PFSK-1 (cell line): ENCODE measurements around the gene UBXN1. TPM values are rescaled to one million over a fixed set of nuclear protein-coding genes. Genes with fewer than 3 reads are reported as not detected.

Experiments
- FOXP2 ChIP-seq: optimal IDR thresholded peaks from 2 replicates; pipeline ENCODE3; 2011; ENCODE audit warnings: borderline replicate concordance, control low read depth, inconsistent platforms; ENCODE audit not compliant: insufficient read depth; ENCODE audit errors: extremely low read length, extremely low read depth
- POLR2AphosphoS5 ChIP-seq: IDR thresholded peaks from 2 replicates; pipeline ENCODE4 v1.6.1; 2012; ENCODE audit warnings: low read depth, mild to moderate bottlenecking, control low read depth, low read length, moderate library complexity
- SIN3A ChIP-seq: IDR thresholded peaks from 2 replicates; pipeline ENCODE4 v1.6.1; 2012; ENCODE audit warnings: mild to moderate bottlenecking, low read length, moderate library complexity, borderline replicate concordance; ENCODE audit not compliant: insufficient read depth
- TAF1 ChIP-seq: IDR thresholded peaks from 2 replicates; pipeline ENCODE4 v1.6.1; 2012; ENCODE audit warnings: low read length, control low read depth, borderline replicate concordance; ENCODE audit not compliant: insufficient read depth
- polyA plus RNA-seq: library from polyadenylated mRNA; unstranded; fragments of >200 nt; gene quantifications from one replicate; pipeline ENCODE4 v1.2.1, GENCODE V29; 2012; ENCODE audit warnings: low read depth, missing spikeins; ENCODE audit not compliant: insufficient read length
- TF ChIP-seq, protein P1 (sequence below), 2 experiments: IDR thresholded peaks; 2 replicates each; pipeline versions ENCODE4 v1.6.1 to v1.8.0; 2011 to 2012; ENCODE audit warnings: low read depth in 2 of 2, low read length in 2 of 2, control low read depth in 1 of 2, inconsistent platforms in 1 of 2, mild to moderate bottlenecking in 1 of 2, moderate library complexity in 1 of 2; ENCODE audit not compliant: insufficient read depth in 1 of 2

Gene UBXN1, protein sequence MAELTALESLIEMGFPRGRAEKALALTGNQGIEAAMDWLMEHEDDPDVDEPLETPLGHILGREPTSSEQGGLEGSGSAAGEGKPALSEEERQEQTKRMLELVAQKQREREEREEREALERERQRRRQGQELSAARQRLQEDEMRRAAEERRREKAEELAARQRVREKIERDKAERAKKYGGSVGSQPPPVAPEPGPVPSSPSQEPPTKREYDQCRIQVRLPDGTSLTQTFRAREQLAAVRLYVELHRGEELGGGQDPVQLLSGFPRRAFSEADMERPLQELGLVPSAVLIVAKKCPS
- polyA plus RNA-seq, result 388 TPM

DNA sequence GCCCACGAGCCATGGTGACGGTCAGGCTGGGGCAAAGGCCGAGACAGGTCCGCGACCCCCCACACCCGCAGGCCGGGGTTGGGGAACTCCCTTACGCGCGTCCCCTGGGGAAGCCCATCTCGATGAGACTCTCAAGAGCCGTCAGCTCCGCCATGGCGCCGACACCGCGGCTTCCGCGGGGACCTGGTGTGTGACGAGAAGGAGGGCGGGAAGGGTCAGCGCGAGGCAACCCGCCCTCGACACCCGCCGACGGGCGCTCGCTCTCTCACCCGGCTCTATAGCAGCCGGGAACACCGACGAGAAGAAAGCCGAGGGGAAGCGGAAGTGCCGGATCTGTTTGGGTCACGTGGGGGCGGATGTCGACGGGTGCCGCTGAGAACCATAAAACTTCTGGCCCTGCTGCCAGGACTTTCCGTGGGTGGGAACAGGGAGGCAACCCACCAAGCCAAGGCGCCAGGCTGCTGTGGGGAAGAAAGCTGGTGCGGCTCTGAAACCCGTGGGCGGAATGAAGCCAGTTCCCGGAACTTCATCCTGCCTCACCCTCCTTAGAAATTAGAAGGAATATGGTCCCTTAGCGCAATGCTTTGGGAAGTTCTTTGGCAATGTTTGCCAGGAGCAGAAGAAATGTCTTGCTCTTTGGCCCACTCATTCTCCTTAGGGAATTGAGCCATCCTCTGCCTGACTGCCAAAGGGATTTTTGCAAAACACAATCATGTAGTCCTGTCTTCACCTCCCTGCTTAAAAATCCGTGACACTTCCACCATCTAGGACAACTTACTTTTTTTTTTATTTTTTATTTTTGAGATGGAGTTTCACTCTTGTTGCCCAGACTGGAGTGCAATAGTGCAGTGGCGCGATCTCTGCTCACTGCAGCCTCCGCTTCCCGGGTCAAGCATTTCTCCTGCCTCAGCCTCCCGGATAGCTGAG lies at the start of gene UBXN1:
Gene UBXN1 (minus strand): TSS at position 304 of the 927 bp plus-strand sequence. CDS start 150 bp downstream, at position 154.
- TF ChIP-seq TAF1 (peak; percentile 60; the same call in 1 of the 2 replicates), POLR2AphosphoS5 (peak; percentile 72), FOXP2 (peak; percentile 23), SIN3A (peak; percentile 82; the same call in 1 of the 2 replicates)
- TF ChIP-seq, protein P1, sequence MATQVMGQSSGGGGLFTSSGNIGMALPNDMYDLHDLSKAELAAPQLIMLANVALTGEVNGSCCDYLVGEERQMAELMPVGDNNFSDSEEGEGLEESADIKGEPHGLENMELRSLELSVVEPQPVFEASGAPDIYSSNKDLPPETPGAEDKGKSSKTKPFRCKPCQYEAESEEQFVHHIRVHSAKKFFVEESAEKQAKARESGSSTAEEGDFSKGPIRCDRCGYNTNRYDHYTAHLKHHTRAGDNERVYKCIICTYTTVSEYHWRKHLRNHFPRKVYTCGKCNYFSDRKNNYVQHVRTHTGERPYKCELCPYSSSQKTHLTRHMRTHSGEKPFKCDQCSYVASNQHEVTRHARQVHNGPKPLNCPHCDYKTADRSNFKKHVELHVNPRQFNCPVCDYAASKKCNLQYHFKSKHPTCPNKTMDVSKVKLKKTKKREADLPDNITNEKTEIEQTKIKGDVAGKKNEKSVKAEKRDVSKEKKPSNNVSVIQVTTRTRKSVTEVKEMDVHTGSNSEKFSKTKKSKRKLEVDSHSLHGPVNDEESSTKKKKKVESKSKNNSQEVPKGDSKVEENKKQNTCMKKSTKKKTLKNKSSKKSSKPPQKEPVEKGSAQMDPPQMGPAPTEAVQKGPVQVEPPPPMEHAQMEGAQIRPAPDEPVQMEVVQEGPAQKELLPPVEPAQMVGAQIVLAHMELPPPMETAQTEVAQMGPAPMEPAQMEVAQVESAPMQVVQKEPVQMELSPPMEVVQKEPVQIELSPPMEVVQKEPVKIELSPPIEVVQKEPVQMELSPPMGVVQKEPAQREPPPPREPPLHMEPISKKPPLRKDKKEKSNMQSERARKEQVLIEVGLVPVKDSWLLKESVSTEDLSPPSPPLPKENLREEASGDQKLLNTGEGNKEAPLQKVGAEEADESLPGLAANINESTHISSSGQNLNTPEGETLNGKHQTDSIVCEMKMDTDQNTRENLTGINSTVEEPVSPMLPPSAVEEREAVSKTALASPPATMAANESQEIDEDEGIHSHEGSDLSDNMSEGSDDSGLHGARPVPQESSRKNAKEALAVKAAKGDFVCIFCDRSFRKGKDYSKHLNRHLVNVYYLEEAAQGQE (IDR thresholded peaks at IDR 0.05; ENCODE audit: insufficient read depth in 1 of 2, low read depth in 2 of 2, low read length in 2 of 2), result peak in 1 of 2 experiments; percentile 73; a peak in 2 of 4 replicates

DNA sequence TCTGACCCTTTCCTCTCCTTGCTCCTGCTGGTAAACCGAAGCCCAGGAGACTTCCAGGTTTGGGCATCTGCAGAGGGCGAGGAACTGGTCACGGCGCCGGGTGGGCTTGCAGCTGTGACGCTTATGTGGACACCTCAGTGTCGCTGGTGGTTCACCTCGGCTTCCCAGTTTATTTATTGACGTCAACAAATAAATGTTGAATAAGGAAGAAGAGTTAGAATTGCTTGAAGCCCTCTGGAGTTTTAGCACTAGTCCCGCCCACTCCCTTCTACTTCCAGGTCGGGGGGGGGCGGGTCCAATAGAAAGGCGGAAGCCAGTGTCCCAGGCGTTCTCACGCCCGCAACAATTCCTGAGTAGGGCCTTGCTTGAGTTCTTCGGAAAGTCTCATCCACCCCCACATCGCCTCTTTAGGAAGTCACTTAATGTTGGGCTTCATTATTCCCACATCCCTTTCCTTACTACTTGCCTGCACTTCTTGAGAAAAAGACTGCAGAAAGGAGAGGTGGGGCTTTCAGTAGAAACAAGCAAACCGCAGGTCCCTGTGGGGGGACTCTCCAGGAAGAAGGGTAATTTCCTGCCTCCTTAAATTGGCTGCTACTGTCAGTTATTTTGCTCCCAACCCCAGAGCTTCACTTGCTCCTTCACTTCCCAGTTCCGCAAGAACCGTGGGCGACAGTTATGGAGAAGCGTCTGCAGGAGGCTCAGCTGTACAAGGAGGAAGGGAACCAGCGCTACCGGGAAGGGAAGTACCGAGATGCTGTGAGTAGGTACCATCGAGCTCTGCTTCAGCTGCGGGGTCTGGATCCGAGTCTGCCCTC lies 49.5 kb upstream of the UBXN1 start, which contains the start of gene TTC9C:
Gene TTC9C (plus strand): TSS at position 316 of the 818 bp plus-strand sequence. CDS start 363 bp downstream, at position 679.
- peak; percentile 28 for TF ChIP-seq FOXP2
- TF ChIP-seq, protein P1 (IDR thresholded peaks at IDR 0.05; ENCODE audit: insufficient read depth in 1 of 2, low read depth in 2 of 2, low read length in 2 of 2), result 0 out of 4 replicates have a peak, but pooled peaks of 1 of the 2 experiments have one; percentile 5
- peak; percentile 76; the same call in 1 of the 2 replicates for TF ChIP-seq SIN3A
- TF ChIP-seq POLR2AphosphoS5, result peak; percentile 71; the same call in 1 of the 2 replicates
- peak; percentile 72 for TF ChIP-seq TAF1

DNA sequence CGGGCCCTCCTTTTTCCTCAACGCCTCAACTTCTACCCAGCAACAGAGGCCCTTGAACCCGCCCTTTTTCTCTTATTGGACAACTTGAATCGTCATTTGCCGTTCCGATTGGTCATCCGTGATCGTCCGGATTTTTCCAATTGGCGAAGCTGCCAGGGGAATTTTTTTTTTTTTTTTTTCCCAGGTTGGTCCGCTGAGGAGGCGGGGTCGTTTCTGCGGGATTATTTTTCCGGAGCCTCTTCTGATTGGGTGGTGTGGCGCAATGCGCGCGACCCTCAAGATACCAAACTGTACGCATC lies 48.9 kb upstream of the UBXN1 start:
- TF ChIP-seq POLR2AphosphoS5 (no peak), FOXP2 (no peak), SIN3A (no peak), TAF1 (no peak)
- TF ChIP-seq, protein P1 (IDR thresholded peaks at IDR 0.05; ENCODE audit: insufficient read depth in 1 of 2, low read depth in 2 of 2, low read length in 2 of 2), result no peak

DNA sequence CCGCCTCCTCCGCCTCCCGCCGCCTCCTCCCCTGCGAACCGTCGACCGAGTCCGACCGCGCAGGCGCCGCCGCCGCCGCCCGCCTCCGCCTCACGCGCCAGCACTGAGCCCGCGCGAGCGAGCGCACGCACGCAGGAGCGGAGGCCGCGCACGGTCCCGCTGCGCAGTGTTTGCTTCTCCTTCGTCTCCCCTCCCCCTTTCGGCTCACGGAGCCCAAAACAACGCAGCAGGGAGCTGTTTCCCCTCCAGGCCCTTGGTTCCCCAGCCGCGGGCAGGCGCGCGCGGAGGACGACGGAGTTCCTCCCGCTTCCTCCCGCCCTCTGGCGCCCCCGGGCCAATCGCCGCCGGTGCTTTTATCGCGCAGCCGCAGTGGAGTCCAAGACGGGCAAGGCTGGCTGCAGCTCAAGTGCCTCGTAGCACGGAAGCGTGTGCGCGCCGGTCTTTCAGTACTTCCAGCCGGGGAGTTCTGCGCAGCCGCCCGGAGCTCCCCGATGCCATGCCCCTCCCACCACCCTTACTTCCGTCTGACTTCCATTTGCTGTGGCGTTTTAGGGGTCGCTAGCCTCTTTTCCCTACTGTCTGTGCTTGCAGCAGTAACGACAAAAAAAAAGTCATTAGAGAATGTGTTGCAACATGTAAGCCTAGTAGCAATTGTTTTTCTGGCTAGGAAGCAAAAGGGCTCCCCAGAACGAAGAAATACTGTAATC lies 48.4 kb upstream of the UBXN1 start, which contains the start of gene HNRNPUL2:
Gene HNRNPUL2 (minus strand): TSS at position 293 of the 707 bp plus-strand sequence. CDS start 301 bp downstream, outside the sequence.
- 0 out of 2 replicates have a peak, but pooled peaks have one; percentile 68 for TF ChIP-seq TAF1
- peak; percentile 84 for TF ChIP-seq POLR2AphosphoS5
- TF ChIP-seq, protein P1 (IDR thresholded peaks at IDR 0.05; ENCODE audit: insufficient read depth in 1 of 2, low read depth in 2 of 2, low read length in 2 of 2), result peak in 1 of 2 experiments; percentile 3; a peak in 1 of 4 replicates
- peak; percentile 80 for TF ChIP-seq FOXP2
- TF ChIP-seq SIN3A, result peak; percentile 41; the same call in 1 of the 2 replicates
